GM12801 (cell line): ENCODE results near the gene ATP8B4.

Experiments
- CTCF ChIP-seq: IDR thresholded peaks from one replicate; pipeline ENCODE4 v1.5.1; 2011; ENCODE audit warnings: control low read depth; ENCODE audit not compliant: insufficient read length; ENCODE audit errors: extremely low read depth

Gene ATP8B4

DNA sequence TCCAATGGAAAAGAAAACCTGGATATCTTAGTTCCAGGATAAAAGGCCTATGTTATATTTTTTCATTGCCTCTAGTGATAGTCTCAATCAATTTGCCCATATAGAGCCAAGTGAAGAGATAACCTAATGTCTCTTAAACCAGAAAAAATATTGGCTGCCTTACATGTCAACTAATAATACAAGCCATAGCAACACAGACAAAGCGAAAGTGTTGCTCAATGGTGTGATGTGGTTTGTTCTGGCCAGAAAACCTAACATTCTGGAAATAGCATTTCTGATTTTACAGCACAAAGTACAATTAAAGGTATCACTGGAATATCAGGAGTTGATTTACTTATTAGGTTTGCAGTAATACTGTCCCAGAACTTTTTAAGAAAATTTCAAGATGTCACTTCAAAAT, 101.5 kb downstream of the ATP8B4 start:
- TF ChIP-seq CTCF = no peak

DNA sequence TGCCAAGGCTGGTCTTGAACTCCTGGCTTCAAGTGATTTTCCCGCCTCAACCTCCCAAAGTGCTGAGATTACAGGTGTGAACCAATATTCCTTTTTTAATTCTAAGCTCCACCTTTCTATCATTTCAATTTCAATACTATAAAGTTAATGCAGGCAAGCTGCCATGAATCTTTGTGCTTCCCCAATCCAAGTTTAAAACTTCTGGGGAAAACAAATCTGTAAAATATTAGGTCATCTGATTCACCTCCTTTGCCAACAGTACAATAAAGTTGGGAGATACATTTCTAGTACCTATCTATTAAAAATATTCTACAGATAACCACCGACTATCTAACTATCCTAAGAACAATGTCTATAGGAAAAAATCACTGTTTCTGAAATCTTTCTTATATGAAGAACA, 102.1 kb downstream of the ATP8B4 start:
- TF ChIP-seq CTCF = no peak

GRCh38 chr15:50012790-50013189, 106.2 kb downstream of the ATP8B4 start:
- no peak for TF ChIP-seq CTCF

DNA sequence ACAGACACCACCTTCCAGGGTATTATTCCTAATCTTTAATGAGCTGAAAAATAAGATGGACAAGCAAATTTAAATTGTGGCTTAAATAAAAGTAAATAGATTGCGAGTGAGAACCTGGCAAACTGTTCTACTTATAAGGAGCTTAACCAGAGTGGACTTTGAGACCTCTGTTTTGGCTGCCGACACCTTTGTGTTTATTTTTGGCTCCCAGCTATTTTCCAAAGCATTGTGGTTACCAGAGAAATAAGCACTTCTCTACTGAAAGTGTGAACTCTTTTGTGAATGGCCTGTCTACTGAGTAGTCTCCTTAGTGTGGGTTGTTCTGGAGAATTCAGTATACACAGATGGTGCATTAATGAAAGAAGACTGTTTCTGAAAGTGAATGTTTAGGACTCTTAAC, 109.4 kb downstream of the ATP8B4 start:
- no peak for TF ChIP-seq CTCF

DNA sequence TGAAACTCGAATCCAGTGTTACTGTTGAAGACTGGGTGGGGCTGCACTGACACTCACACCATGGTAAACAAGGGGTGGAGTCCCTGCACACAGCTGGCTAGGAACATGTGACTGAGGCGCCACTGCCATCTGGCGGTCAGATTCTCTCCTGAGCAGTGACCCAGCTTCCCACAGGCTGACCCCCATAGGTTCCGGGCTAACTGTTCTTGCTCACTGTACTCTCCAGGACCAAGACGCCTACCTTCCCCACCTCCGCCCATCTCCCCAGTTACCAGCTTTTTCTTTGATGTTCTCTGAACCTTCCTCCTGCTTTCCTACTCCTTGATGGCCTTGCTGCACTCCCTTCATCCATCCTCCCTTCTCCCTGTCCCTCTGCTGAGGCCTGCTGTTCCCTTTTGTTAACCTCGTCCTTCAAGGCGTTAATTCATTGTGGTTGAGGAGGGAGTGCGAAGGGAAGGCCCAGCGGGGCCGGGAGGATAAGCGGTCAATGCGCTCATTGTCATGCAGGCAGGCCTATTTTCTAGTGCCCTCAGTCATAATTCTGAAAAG, 115.2 kb downstream of the ATP8B4 start:
- no peak for TF ChIP-seq CTCF

GRCh38 chr15:49991587-49991986, 127.4 kb downstream of the ATP8B4 start:
- no peak for TF ChIP-seq CTCF

DNA sequence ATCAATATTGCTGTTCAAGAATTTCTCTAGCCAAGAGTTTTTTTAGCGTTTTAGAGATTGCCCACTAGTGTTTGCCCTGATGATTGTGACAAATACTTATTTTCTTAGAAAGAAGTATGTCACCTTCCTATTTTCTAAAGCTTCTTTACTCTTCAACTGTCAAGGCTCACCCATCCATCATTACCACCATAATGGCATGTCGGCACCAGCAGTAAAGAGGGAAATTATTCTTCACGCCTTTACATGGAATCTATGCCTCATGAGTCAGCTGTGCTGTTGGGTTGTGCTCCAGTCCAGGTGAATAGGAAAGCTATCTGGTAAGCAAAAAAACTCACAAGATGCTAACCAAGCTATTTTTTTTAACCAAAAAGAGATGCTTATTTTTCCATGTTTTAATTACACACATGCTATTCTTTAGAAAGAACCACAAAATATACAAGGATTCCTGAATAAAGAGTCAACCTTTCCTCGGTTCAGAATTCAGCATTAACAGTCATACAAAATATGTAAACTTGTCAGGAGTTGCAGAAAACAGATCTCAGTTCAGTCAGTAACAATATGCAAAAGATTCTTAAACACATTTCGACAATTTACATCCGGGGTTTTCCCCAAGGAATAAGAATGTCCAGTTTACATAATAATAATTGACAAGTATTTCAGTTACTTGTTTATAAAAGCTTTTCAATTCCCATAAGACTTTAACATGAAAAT, 128.0 kb downstream of the ATP8B4 start:
- no peak for TF ChIP-seq CTCF
